Measurements from ENCODE around the gene GDF15.

GDF15 gene

DNA sequence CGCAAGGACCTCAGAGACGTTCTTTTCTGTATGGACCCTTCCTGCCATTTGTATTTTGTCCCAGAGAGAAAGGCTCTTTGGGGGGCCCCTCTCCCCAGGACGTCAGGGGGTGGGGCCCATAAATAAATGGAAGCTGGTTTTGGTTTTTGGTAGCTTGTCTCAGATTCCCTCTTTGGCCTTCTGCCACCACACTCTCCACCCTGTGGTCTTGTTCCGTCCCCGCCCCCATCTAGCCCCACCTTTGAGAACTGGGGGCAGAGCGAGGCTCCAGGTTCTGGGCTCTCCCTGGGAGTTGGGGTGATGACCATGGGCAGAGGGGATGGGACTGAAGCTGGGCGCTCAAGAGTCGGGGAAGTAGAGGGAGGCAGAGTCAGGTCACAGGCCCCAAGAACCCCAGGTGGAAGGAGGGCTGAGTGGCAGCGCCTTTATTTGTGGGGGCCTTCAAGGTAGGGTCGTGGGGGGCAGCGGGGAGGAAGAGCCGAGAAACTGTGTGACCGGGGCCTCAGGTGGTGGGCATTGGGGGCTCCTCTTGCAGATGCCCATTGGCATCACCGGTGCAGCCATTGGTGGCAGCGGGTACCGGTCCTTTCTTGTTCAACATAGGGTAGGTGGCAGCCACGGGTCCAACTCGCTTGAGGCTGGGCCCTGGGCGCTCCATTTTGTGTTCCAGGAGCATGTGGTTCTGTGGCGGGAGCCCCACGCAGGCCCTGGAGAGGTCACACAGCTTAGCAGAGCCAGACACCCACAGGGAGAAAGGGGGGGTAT, 48.6 kb downstream of the GDF15 start:
- H3K36me3 ChIP-seq (replicated peaks; ENCODE audit: insufficient read depth, low read length) = no peaks in the 10 kb centered on the region
- H3K9me3 ChIP-seq (replicated peaks; ENCODE audit: insufficient read depth, low read length) = no peaks in the 10 kb centered on the region
- TF ChIP-seq EZH2phosphoT487 (IDR thresholded peaks at IDR 0.05; ENCODE audit: low read length) (no peak), EZH2 (optimal IDR thresholded peaks at IDR 0.05; ENCODE audit: low read depth, low read length) (no peak)
- TF ChIP-seq, protein P1, sequence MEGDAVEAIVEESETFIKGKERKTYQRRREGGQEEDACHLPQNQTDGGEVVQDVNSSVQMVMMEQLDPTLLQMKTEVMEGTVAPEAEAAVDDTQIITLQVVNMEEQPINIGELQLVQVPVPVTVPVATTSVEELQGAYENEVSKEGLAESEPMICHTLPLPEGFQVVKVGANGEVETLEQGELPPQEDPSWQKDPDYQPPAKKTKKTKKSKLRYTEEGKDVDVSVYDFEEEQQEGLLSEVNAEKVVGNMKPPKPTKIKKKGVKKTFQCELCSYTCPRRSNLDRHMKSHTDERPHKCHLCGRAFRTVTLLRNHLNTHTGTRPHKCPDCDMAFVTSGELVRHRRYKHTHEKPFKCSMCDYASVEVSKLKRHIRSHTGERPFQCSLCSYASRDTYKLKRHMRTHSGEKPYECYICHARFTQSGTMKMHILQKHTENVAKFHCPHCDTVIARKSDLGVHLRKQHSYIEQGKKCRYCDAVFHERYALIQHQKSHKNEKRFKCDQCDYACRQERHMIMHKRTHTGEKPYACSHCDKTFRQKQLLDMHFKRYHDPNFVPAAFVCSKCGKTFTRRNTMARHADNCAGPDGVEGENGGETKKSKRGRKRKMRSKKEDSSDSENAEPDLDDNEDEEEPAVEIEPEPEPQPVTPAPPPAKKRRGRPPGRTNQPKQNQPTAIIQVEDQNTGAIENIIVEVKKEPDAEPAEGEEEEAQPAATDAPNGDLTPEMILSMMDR (IDR thresholded peaks at IDR 0.05; ENCODE audit: low read length) = no peak
- H3K27ac ChIP-seq (ENCODE audit: low read length) = no peak overlapping the region
- no peak for DNase-seq
- no peak overlapping the region for H3K4me3 ChIP-seq (ENCODE audit: low read length)
- 0 out of 2 replicates have a peak, but pooled peaks cover 4% of the 10 kb centered on the region for H3F3A ChIP-seq (ENCODE audit: insufficient read depth, low read length)
- H3K27me3 ChIP-seq (replicated peaks; ENCODE audit: insufficient read depth, low read length) = peaks cover 16% of the 10 kb centered on the region; the same call in 1 of the 2 replicates
- peaks cover 3% of the 10 kb centered on the region; the same call in 1 of the 2 replicates for H3K4me1 ChIP-seq (ENCODE audit: low read length)
- no peak overlapping the region for H3K4me2 ChIP-seq (ENCODE audit: low read depth, low read length)
- no peak overlapping the region for H2AFZ ChIP-seq (ENCODE audit: low read length)
- no peak overlapping the region for H3K9ac ChIP-seq (ENCODE audit: low read length)
- H3K79me2 ChIP-seq (ENCODE audit: low read length) = no peaks in the 10 kb centered on the region
- H4K20me1 ChIP-seq (ENCODE audit: insufficient read depth, low read length) = no peaks in the 10 kb centered on the region
- H3K9me2 ChIP-seq (replicated peaks; ENCODE audit: insufficient read depth, low read length) = no peaks in the 10 kb centered on the region

DNA sequence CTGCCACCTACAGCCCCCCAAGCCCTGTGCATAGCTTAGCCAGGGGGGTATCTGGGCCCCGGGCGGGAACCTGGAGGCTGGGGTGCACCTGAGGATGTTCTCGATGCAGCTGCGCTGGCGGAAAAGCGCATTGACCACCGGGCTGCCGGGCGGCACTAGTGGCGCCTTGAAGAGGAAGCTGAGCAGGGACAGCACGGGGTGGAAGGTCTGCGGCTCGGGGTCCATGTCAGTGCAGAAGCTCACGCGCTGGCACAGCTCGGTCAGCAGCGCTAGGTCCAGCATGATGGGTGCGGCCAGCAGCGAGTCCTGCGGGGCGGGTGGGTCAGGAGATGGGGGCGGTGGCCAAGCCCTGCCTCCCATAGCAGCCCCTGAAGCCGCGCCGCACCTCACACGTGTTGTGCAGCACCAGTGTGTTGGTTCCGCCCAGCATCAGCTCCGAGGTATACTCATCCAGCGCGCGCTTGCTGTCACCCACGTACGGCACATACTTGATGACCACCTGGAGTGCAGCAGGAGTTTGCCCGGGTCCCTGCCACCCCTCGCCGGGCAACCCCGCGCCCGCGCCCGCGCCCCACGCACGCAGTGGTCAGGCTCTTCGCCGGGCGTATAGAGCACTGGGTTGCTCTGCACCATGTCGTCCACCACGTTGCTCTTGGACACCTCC, 49.4 kb downstream of the GDF15 start:
- no peaks in the 10 kb centered on the region for H3K4me1 ChIP-seq (ENCODE audit: low read length)
- no peaks in the 10 kb centered on the region for H4K20me1 ChIP-seq (ENCODE audit: insufficient read depth, low read length)
- peaks cover 9% of the 10 kb centered on the region; the same call in 1 of the 2 replicates for H3F3A ChIP-seq (ENCODE audit: insufficient read depth, low read length)

DNA sequence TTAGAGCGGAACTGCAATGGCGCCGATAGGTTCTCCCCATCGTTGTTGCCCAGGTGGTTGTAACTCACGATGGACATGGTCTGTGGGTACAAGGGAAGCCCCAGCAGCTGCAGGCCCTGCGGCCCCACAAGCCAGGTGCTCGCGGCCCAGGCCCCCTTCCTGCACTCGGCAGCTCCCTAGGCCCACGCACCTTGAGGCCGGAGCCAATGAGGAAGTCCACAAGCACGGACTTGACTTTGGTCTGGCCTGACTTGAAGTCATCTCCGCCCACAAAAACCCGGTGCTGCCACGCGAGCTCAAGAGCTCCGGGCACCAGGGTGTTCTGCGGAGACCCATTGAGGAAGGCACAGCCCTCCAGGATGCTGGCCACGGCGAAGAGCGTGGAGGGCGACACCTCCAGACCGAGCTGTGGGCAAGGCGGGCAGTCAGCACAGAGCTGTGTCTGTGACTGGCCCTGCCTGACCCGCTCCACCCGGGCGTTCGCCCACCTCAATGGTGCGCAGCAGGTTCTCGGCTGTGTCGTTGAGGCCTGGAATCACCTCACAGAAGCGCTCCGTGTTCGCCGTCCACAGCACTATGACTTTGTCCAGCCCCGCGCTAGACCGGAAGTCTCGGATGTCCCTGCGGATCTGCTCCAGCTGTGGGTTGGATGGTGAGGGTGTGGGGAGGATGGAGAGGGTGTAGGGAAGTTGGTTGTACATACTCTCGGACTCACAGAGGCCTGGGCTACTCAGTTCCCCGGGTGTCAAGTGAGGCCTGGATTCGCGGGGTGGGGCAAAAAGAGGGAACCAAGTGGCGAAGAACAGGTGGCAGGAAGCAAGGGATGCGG, 50.1 kb downstream of the GDF15 start:
- TF ChIP-seq, protein P1 (IDR thresholded peaks at IDR 0.05; ENCODE audit: low read length) = no peak
- TF ChIP-seq EZH2phosphoT487 (IDR thresholded peaks at IDR 0.05; ENCODE audit: low read length) (no peak), EZH2 (optimal IDR thresholded peaks at IDR 0.05; ENCODE audit: low read depth, low read length) (no peak)
- Histone ChIP-seq H3K4me1 (ENCODE audit: low read length) (no peaks in the 10 kb centered on the region), H3K27me3 (replicated peaks; ENCODE audit: insufficient read depth, low read length) (peaks cover 16% of the 10 kb centered on the region; the same call in 1 of the 2 replicates), H3K27ac (ENCODE audit: low read length) (no peak overlapping the region), H3K79me2 (ENCODE audit: low read length) (no peaks in the 10 kb centered on the region), H3K36me3 (replicated peaks; ENCODE audit: insufficient read depth, low read length) (no peaks in the 10 kb centered on the region), H2AFZ (ENCODE audit: low read length) (no peak overlapping the region), H3K4me2 (ENCODE audit: low read depth, low read length) (no peak overlapping the region), H3K4me3 (ENCODE audit: low read length) (no peak overlapping the region), H3F3A (ENCODE audit: insufficient read depth, low read length) (peaks cover 14% of the 10 kb centered on the region; the same call in 1 of the 2 replicates), H3K9ac (ENCODE audit: low read length) (no peak overlapping the region), H4K20me1 (ENCODE audit: insufficient read depth, low read length) (no peaks in the 10 kb centered on the region), H3K9me2 (replicated peaks; ENCODE audit: insufficient read depth, low read length) (no peaks in the 10 kb centered on the region), H3K9me3 (replicated peaks; ENCODE audit: insufficient read depth, low read length) (no peaks in the 10 kb centered on the region)
- DNase-seq = no peak

More for the DNA sequence above, 49.4 kb downstream of the GDF15 start:
- Histone ChIP-seq H3K27ac (ENCODE audit: low read length) (no peak overlapping the region), H3K4me3 (ENCODE audit: low read length) (no peak overlapping the region), H2AFZ (ENCODE audit: low read length) (no peak overlapping the region), H3K36me3 (replicated peaks; ENCODE audit: insufficient read depth, low read length) (no peaks in the 10 kb centered on the region), H3K9me2 (replicated peaks; ENCODE audit: insufficient read depth, low read length) (no peaks in the 10 kb centered on the region), H3K9me3 (replicated peaks; ENCODE audit: insufficient read depth, low read length) (no peaks in the 10 kb centered on the region), H3K79me2 (ENCODE audit: low read length) (no peaks in the 10 kb centered on the region), H3K9ac (ENCODE audit: low read length) (no peak overlapping the region), H3K4me2 (ENCODE audit: low read depth, low read length) (no peak overlapping the region), H3K27me3 (replicated peaks; ENCODE audit: insufficient read depth, low read length) (peaks cover 16% of the 10 kb centered on the region; the same call in 1 of the 2 replicates)
- no peak for TF ChIP-seq EZH2phosphoT487 (IDR thresholded peaks at IDR 0.05; ENCODE audit: low read length)
- TF ChIP-seq, protein P1 (IDR thresholded peaks at IDR 0.05; ENCODE audit: low read length) = no peak
- no peak for TF ChIP-seq EZH2 (optimal IDR thresholded peaks at IDR 0.05; ENCODE audit: low read depth, low read length)
- no peak for DNase-seq

All from MM.1S (cell line).